ENCODE measurements around the gene KLF15. TPM values are rescaled to one million over a fixed set of nuclear protein-coding genes. Genes with fewer than 3 reads are reported as not detected.
A peak's percentile ranks its signal among the peaks of the same experiment; 100 is the strongest.

KLF15 gene
- total and polyA plus RNA-seq, 8 donors = 5.4 to 14.8 (median 9.7) TPM

GRCh38 chr3:126373146-126373613 is 16.0 kb upstream of the KLF15 start:
- Histone ChIP-seq H3K4me3 (no peak overlapping the region), H3K9me3 (no peaks in the 10 kb centered on the region), H3K27ac (no peak overlapping the region), H3K27me3 (no peaks in the 10 kb centered on the region), H3K4me1 (peaks cover 5 to 7% of the 10 kb centered on the region in 2 donors), H3K36me3 (no peaks in the 10 kb centered on the region)
- no peak for TF ChIP-seq CTCF (IDR thresholded peaks at IDR 0.05)
- intact Hi-C loops (cut with DNase I) = no loop called here
- ATAC-seq = no peak
- peak in 1 of 4 donors; percentile 27 for DNase-seq

GRCh38 chr3:126372413-126373145 is 15.4 kb upstream of the KLF15 start:
- Histone ChIP-seq H3K27ac (no peak overlapping the region), H3K9me3 (no peaks in the 10 kb centered on the region)
- no peak for ATAC-seq

GRCh38 chr3:126371096-126371705 is 14.0 kb upstream of the KLF15 start:
- TF ChIP-seq CTCF (IDR thresholded peaks at IDR 0.05) = no peak
- peak in 1 of 4 donors; percentile 20 for DNase-seq
- Histone ChIP-seq H3K36me3 (no peaks in the 10 kb centered on the region), H3K27ac (no peak overlapping the region), H3K4me1 (peaks cover 5 to 7% of the 10 kb centered on the region in 2 donors), H3K9me3 (no peaks in the 10 kb centered on the region), H3K4me3 (no peak overlapping the region), H3K27me3 (no peaks in the 10 kb centered on the region)
- no peak for ATAC-seq
- intact Hi-C loops (cut with DNase I) = no loop called here

More at GRCh38 chr3:126372413-126373145, 15.4 kb upstream of the KLF15 start:
- Histone ChIP-seq H3K36me3 (no peaks in the 10 kb centered on the region), H3K4me1 (peaks cover 5 to 7% of the 10 kb centered on the region in 2 donors), H3K27me3 (no peaks in the 10 kb centered on the region), H3K4me3 (no peak overlapping the region)
- intact Hi-C loops (cut with DNase I) = no loop called here
- no peak for TF ChIP-seq CTCF (IDR thresholded peaks at IDR 0.05)
- peak in 1 of 4 donors; percentile 33 for DNase-seq

- Histone ChIP-seq H3K4me3 (no peak overlapping the region), H3K27me3 (no peaks in the 10 kb centered on the region), H3K27ac (no peak overlapping the region), H3K36me3 (no peaks in the 10 kb centered on the region), H3K4me1 (peaks cover 5 to 7% of the 10 kb centered on the region in 2 donors), H3K9me3 (no peaks in the 10 kb centered on the region)
- intact Hi-C loops (cut with DNase I) = no loop called here
- no peak for TF ChIP-seq CTCF (IDR thresholded peaks at IDR 0.05)
- DNase-seq (peak in 1 of 4 donors; percentile 17), ATAC-seq (no peak)
These were observed 13.4 kb upstream of the KLF15 start for GRCh38 chr3:126370606-126371005.

GRCh38 chr3:126370055-126370454 is 12.8 kb upstream of the KLF15 start:
- intact Hi-C loops (cut with DNase I) = no loop called here
- Histone ChIP-seq H3K36me3 (no peaks in the 10 kb centered on the region), H3K4me3 (no peak overlapping the region), H3K27ac (no peak overlapping the region), H3K9me3 (no peaks in the 10 kb centered on the region), H3K4me1 (peaks cover 5 to 7% of the 10 kb centered on the region in 2 donors), H3K27me3 (no peaks in the 10 kb centered on the region)
- peak in 1 of 4 donors; percentile 17 for DNase-seq
- no peak for TF ChIP-seq CTCF (IDR thresholded peaks at IDR 0.05)
- no peak for ATAC-seq
